RWPE1 (cell line): Measurements from ENCODE around the gene CASZ1.

Experiments used
- CTCF ChIA-PET: fragments of 350-600 bp; sonication (Branson Sonifier 250); formaldehyde crosslinking; extraction: SDS; loops from one replicate; lab custom pipeline; 2021; lab: Yijun Ruan, JAX
- POLR2A ChIA-PET: fragments of 400-600 bp; formaldehyde crosslinking; extraction: SDS; loops from one replicate; lab custom pipeline; 2020; ENCODE audit warnings: antibody characterized with exemption; ENCODE audit not compliant: low non-redundant PET; lab: Yijun Ruan, JAX
- DNase-seq: peaks from one replicate; pipeline ENCODE4 v3.0.0; 2012; ENCODE audit warnings: low spot score
- H3K27ac ChIP-seq: fragments of 450-650 bp; 2 replicates; pipeline ENCODE4 v1.5.1; 2017
- CTCF ChIP-seq: fragments of 450-650 bp; conservative IDR thresholded peaks from 2 replicates; pipeline ENCODE4 v1.5.1; 2017; ENCODE audit warnings: low read depth, mild to moderate bottlenecking

CASZ1 gene

GRCh38 chr1:10796029-10796944, at the start of gene CASZ1:
Gene CASZ1 (minus strand): TSS chr1:10796646. CDS start chr1:10693889, 102,757 bp downstream.
- ChIA-PET POLR2A (no interaction called here), CTCF (interaction anchor here (0.7 to 0.8 kb wide), 2 partner anchors 15 to 46 kb away, joined by 3 to 5 read pairs; no protein-coding TSS in a partner anchor)
- H3K27ac ChIP-seq = peak within 1 kb of the TSS; percentile 73
- no peak for TF ChIP-seq CTCF
- peak; percentile 92 for DNase-seq

DNA sequence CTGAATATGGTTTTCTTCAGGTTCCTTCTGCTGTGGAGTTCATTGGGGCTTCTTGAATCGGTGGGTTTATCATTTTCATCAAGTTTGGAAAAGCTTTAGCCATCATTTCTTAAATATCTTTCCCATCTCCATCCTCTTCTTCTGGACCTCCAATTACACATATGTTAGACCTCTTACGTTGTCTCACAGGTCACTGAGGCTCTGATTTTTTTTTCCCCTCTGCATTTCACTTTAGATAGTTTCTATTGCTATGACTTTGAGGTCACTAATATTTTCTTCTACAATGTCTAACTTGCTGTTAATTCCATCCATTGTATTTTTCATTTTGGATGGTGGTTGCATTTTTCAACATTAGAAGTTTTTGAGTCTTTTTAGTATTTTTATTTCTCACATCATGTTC, 47.3 kb upstream of the CASZ1 start:
- H3K27ac ChIP-seq = no peak overlapping the region
- ChIA-PET POLR2A (no interaction called here), CTCF (interaction anchor here (0.9 kb wide), 1 partner anchor 21 kb away, joined by 4 read pairs; no protein-coding TSS in a partner anchor)
- no peak for TF ChIP-seq CTCF
- no peak for DNase-seq

DNA sequence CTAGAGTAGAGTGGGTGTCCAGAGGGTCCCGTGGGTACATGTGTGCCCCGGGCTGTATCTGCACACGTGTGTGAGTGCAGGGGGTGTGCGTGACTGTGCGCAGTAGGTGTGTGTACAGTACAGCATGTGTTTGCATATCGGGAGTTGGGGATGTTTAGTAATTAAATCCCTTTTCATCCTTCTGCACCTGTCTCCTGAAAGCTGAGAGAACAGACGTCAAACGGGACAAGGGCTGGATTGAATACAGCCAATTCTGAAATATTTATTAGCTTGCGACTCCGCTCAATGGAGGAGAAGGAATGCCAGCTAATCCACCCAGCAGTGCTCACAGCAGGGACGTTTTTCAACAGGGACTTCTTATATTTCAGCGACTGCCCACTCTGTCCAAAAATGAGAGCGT, 44.7 kb upstream of the CASZ1 start:
- POLR2A ChIA-PET = no interaction called here
- CTCF ChIA-PET = no interaction called here
- no peak for TF ChIP-seq CTCF
- no peak for DNase-seq
- no peak overlapping the region for H3K27ac ChIP-seq

GRCh38 chr1:10839188-10839770, 42.8 kb upstream of the CASZ1 start:
- no peak for TF ChIP-seq CTCF
- no peak for DNase-seq
- no peak overlapping the region for H3K27ac ChIP-seq
- CTCF ChIA-PET = no interaction called here
- POLR2A ChIA-PET = no interaction called here

GRCh38 chr1:10838541-10838940, 42.1 kb upstream of the CASZ1 start:
- CTCF ChIA-PET = no interaction called here
- H3K27ac ChIP-seq = no peak overlapping the region
- POLR2A ChIA-PET = no interaction called here
- DNase-seq = no peak
- no peak for TF ChIP-seq CTCF

DNA sequence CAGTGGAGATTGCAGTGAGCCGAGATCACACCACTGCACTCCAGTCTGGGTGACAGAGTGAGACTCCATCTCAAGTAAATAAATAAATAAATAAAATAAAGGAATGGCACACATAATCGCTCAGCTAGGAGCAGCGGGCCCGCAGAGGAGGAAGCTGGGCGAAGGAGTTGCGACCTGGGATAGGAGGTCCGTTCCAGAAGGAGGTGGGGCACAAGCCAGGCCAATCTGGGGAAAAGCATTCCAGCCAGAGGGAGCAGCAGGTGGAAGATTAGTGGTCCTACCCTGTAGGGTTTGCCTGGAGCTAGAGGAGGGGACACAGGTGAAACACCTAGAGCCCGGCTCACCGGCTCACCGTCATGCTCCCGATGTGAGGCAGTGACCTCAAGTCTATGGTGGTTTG, 40.3 kb upstream of the CASZ1 start:
- TF ChIP-seq CTCF = no peak
- CTCF ChIA-PET = interaction anchor here (0.6 to 1.6 kb wide), 2 partner anchors 7 to 73 kb away, joined by 4 to 5 read pairs; no protein-coding TSS in a partner anchor
- POLR2A ChIA-PET = no interaction called here
- H3K27ac ChIP-seq = peak overlapping the region; percentile 25
- DNase-seq = no peak
